Measurements from ENCODE around the gene NBR1.

GRCh38 chr17:43224146-43224705, 53.2 kb downstream of the NBR1 start:
- TF ChIP-seq EZH2 (IDR thresholded peaks at IDR 0.05; ENCODE audit: low read depth) (no peak), CTCF (conservative IDR thresholded peaks at IDR 0.05) (no peak)
